GM23248 (cell line): ENCODE results near the gene HEMK1.

Experiments
- EZH2 ChIP-seq: fragments of 200-600 bp; sonication (generic); IDR thresholded peaks from 2 replicates; pipeline ENCODE4 v1.6.1; 2018; ENCODE audit warnings: antibody characterized with exemption, mild to moderate bottlenecking; ENCODE audit not compliant: insufficient read depth, poor library complexity, severe bottlenecking
- EZH2phosphoT487 ChIP-seq: fragments of 200-600 bp; sonication (generic); IDR thresholded peaks from 2 replicates; pipeline ENCODE4 v1.6.1; 2018; ENCODE audit warnings: antibody characterized with exemption, moderate library complexity, mild to moderate bottlenecking, low read depth; ENCODE audit not compliant: insufficient read depth

DNA sequence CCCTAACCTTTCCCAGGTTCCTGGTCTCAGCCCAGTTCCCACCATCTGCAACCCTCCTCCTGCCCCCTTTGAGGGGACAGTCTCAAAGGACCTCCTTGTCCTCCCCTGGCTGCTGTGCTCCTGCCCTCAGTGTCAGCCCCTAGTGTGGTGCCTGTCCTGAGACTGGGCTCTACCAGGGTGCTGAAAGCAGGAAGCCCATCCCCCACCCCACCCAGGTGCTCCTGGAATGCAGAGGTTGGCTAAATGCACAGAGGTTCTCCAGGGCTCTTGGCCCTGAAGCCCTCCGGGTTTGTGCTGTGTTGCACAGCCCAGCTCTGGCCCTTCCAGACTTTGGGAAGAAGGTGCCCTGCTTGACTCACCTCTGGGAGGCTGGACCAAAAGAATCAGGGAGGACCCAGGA, 23.5 kb upstream of the HEMK1 start:
- TF ChIP-seq EZH2phosphoT487 (no peak), EZH2 (no peak)
